GM19324 (cell line): ENCODE results near the gene ATF6B.
"Not testable (repeated sequence)": the region's sequence is repeated elsewhere in the genome, so short reads cannot be mapped to it uniquely, and the experiment has no call there.

Experiments
- ATAC-seq: cut with Tn5 transposase; IDR thresholded peaks from one replicate; pipeline ENCODE4 v1.9.1; 2021; ENCODE audit warnings: mild to moderate bottlenecking, moderate library complexity; ENCODE audit not compliant: unreplicated experiment, low FRiP score

The ATF6B gene

DNA sequence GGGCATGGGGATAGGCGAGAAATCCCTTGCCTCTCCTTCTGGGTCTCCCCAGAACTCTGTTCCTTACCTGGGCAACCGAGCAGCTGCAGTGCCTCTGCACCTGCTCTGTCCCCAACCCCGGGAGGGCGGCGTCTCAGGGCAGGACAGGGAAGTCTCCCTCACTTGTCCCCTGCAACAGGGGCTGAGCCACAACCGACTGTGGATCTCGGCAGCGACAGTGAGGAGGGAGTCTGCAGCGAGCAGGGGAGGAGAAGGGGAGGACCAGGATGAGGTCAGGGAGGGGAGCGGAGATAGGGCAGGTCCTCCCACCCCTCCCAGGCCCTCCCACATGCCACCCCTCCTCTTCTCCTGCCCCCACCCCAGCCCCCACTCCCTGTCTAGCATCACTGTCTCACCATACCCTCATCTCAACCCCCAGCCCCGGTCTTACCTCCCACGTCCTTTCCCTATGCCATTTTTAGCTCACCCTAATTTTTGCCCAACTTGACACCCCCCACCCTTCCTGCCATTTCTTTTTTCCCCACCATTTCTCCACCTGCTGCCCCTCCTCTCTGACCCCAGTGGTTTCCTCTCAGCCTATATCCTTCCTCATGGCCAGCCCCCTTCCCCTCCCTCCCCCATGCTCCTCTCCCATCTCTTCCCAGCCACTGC, 18.8 kb downstream of the ATF6B start, which contains the start of gene TNXB:
Gene TNXB (minus strand): TSS at position 225 of the 651 bp plus-strand sequence. CDS start 11,140 bp downstream, outside the sequence.
- ATAC-seq, result no peak

DNA sequence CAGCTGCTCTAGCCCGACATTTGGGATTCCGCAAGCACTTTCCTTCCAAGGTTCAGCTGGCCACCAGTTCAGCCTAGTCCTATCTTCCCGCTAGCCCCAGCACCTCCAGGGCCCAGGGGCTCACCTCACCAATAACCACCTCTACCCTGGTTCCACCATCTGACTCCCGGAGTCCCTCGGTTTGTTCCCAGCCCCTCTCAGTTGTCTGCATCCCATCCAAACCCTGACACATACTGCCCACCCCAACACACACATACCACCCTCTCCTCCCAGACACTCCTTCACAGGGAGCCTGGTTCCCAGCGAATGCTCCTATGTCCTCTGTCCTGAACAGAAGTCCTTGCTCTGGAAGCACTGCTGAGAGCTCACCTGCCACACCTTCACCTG, 19.3 kb downstream of the ATF6B start:
- no peak for ATAC-seq

DNA sequence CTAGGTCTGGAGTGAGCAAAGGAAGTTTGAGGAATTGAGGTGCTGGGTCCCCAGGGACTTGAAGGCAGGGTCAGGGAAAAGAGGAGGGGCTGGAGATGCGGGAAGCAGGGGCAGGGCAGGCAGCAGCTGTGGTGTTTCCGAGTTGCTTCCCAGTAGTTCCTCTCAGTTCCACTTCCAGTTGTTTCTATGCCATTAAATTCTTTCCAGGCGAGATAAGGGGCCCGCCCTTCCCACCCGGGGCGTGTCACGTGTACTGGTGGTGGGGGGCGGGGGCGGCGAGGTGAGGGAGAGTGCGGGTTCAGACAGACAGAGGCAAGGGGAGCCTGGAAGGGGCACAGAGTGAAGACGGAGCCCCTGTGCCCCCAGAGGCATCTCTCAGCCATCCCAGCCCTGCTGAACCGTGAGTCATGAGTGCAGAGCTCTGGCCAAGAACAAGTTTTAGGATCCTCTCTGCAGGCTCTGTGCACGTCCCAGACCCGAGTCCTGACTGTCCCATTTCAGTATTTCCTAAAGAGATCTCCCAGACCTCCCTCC, 19.9 kb downstream of the ATF6B start:
- ATAC-seq, result no peak

DNA sequence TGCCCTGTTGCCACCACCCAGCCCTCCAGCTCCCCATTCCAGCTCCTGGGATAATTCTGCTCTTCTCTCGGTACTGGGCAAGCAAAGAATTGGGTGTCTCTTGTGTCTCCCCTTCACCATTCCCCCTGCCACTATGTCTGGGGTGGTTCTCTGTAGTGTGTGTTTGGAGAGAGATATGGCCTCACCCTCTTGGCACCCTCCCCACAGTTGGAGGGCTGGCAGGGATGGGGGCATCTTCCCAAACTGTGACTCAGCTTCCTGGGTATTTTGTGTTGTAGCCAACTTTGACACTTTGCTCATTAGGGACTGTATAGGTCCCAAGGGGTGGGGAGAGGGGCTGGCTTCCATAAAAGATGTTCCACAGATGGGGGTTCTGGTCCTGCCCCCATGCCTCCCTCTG, 20.6 kb downstream of the ATF6B start:
- no peak for ATAC-seq

DNA sequence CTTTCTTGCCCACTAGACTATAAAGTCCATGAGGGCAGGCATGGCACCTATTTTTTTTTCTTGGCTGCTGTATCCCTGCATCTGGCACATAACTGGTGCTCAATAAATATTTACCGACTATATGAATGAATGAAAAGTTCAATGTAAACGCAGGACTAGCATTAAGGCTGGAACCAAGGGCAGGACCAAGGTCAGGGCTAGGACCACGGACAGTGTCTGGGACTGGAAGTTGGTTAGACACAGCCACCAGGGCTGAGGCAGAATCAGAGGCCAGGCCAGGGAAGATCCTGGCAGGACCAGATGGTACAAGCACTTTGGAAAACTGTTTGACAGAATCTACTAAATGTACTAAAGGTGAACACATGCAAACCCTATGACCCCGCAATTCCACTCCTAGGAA, 22.6 kb downstream of the ATF6B start:
- ATAC-seq, result no peak

DNA sequence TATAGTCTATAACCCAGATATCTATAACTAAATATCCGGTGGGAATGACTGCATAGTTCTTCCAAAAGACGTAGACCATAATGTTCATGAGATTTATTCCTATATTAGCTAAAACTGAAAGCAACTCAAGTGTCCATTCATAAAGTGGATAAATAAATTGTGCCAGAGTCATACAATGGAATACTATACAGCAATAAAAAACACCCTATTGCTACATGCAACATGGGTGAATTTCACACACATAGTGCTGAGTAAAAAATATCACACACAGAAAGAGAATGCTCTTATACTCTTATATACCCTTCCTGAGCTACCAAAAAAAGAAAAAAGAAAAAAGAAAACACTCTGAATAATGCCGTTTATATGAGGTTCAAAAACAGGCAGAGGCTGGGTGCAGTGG, 25.8 kb downstream of the ATF6B start:
- ATAC-seq, result no peak

DNA sequence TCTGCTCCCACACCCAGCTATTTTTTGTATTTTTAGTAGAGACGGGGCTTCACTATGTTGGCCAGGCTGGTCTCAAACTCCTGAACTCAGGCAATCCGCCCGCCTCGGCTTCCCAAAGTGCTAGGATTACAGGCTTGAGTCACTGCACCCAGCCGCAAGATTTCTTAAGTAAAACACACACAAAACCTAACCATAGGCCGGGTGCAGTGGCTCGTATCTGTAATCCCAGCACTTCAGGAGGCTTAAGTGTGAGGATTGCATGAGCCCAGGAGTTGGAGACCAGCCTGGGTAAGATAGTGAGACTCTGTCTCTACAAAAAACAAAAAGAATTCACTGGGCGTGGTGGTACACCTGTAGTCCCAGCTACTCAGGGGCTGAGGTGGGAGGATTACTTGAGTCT, 27.8 kb downstream of the ATF6B start:
- ATAC-seq, result not testable (repeated sequence)

DNA sequence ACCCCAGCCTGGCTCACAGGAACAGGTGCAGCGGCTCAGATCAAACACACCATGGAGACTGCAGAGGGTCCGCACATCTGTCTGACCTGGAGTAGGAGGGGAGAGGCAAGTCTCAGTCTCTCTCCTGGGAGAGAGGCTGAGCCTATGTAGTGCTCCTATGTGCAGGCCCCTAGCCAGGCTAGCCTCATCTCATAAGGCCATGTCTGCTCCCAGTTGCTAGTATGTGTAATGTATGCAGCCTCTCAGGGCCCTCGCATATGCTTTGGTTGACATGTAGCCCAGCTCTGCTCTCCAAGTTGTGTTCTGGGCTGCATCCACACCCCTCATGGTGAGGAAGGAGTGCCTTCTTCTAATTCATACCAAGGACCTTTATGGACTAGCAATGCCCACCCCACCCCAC, 30.7 kb downstream of the ATF6B start:
- no peak for ATAC-seq

DNA sequence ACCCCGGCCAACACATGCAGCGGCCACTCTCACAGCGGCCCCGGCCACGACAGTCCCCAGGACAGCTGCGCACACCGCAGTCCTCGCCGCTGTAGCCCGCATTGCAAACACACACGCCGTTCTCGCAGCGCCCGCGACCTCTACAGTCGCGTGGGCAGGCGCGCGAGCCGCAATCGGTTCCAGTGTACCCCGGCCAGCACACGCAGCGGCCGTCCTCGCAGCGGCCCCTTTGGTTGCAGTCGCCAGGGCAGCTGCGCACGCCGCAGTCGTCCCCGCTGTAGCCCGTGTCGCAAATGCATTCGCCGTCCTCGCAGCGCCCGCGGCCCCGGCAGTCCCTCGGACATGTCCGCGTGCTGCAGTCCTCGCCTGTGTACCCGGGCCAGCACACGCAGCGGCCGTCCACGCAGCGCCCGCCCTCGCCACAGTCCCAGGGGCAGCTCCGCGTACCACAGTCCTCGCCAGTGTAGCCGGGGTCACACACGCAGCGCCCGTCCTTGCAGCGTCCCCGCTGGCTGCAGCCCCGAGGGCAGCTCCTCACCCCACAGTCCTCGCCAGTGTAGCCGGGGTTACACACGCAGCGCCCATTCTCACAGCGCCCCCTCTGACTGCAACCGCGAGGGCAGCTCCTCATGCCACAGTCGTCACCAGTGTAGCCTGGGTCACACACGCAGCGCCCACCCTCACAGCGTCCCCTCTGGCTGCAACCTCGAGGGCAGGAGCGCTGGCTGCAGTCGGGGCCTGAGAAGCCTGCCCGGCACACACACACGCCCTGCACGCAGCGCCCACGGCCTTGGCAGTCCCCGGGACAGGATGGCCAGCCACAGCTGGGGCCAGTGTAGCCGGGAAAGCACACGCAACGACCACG, 31.4 kb downstream of the ATF6B start:
- ATAC-seq, result no peak

DNA sequence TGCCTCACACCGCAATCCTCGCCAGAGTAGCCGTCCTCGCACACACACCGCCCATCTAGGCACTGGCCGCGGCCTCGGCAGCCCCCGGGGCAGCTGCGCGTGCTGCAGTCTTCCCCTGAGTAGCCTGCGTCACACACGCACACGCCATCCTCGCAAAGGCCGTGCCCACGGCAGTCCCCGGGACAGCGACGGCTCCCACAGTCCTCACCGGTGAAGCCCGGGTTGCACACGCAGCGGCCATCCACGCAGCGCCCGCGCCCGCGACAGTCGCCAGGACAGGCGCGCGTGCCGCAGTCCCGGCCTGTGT, 32.0 kb downstream of the ATF6B start:
- ATAC-seq, result no peak

DNA sequence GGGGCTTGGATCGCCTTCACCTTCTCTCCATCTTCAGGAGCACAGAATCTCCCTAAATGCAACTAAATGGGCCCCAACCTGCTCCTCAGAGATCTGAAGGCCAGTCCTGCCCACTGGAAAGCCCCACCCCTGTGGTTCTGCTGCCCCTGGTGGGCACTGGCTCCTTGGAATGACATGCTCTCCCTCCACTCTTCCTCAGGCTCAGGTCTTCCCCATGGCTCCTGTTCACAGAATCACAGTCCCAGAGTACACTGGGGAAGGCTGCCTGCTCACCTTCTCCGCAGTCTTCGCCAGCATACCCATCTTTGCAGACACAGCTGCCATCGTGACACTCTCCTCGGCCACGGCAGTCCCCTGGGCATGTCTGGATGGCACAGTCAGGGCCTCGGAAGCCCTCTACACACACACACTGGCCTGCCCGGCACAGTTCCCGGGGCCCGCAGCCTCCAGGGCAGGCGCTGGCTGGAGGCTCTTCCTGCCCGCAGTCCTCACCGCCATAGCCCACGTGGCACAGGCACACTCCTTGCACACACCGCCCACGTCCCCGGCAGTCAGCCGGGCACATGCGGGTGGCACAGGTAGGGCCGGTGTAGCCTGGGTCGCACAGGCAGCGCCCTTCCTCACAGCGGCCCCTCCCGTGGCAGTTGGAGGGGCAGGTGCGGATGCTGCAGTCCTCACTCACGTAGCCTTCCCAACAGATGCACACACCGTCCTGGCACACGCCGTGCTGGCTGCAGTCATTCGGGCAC, 32.5 kb downstream of the ATF6B start:
- ATAC-seq, result no peak

DNA sequence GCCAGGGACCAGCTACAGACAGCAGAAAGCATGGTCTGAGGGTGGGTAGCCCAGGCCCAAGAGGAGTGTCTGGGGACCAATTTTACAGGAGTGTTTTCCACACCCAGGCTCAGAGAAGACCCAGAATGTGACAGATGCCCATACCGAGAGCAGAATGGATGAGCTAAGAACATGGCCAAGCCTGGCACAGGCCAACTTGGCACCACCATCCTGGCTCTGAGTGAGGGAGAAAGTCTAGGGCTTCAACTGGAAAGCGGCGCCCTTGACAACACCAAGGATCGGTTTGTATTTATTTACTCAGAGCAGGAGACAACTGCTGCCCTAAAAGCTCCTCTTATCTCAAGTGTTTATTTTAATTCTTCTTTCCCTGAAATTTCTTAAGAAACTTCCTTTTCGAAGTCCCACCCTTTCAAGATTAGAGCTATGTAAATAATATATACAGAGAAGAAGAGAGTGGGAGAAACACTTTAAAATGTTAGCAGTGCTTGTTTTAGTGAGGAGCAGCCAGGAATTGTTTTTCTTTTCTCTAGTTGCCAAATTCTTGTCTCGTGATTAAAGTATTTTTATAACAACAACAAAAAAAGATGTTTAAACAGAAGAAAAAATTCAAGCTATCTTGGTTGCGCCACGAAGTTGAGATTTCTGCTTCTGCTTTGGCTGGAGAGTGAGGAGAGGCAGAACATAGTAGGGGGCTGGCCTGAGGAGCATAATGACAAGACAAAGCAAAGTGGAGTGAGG, 35.1 kb downstream of the ATF6B start:
- ATAC-seq, result no peak

DNA sequence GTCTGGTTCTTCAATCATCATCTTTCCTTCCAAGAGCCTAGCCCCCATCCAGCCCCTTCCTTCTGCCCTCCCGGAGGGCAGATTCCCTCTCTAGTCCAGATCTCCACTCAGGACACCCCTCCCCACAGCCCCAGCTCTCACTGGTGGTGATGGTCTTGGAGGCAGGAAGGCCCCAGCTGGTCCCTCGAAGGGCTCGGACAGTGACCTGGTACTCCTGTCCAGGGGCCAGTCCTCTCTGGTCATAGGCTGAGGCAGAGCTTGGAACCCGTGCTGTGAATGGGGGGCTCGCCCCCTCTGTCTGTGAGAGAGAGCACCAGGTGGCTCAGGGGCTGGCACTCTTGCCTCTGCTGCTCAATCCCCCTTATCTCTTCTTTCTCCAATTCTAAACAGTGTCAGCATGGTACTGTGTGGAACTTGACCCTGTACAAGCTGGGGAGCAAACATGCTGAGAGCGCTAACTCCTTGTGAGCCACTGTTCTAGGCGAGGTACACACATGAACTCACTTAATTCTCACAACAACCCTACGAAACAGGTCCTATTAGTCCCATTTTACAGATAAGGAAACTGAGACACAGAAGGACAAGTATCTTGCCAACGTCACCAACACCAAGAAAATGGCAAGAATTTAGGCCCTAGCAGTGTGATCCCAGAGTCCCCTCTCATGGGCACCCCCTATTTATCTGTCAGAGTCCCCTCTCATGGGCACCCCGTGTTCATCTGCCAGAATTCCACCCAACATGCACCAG, 38.8 kb downstream of the ATF6B start:
- ATAC-seq, result no peak

DNA sequence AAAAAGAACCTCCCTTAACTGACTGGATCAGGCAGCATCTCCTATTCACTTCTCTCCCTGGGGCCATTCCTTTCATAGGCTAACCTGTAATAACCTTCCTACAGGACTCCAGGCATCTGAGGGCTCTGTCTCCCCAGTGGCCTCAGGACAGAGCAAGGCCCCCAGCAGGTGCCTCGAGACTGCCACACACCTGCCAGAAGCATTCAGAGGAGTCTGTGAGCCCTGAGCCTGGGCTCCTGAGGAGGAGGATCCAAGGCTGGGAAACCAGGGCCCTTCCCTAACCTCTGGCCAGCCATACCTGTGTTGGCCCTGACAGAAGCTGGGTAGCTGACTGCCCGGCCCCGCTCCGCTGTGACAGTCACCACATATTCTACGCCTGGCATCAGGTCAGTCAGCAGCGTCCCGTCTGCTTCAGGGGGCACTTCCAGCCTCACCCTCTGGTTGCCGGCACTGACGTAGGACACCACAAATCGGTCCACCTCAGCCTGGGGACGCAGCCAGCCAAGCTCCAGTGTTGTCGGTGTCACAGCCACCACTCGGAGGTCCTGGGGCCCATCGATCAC, 39.5 kb downstream of the ATF6B start:
- ATAC-seq, result no peak

DNA sequence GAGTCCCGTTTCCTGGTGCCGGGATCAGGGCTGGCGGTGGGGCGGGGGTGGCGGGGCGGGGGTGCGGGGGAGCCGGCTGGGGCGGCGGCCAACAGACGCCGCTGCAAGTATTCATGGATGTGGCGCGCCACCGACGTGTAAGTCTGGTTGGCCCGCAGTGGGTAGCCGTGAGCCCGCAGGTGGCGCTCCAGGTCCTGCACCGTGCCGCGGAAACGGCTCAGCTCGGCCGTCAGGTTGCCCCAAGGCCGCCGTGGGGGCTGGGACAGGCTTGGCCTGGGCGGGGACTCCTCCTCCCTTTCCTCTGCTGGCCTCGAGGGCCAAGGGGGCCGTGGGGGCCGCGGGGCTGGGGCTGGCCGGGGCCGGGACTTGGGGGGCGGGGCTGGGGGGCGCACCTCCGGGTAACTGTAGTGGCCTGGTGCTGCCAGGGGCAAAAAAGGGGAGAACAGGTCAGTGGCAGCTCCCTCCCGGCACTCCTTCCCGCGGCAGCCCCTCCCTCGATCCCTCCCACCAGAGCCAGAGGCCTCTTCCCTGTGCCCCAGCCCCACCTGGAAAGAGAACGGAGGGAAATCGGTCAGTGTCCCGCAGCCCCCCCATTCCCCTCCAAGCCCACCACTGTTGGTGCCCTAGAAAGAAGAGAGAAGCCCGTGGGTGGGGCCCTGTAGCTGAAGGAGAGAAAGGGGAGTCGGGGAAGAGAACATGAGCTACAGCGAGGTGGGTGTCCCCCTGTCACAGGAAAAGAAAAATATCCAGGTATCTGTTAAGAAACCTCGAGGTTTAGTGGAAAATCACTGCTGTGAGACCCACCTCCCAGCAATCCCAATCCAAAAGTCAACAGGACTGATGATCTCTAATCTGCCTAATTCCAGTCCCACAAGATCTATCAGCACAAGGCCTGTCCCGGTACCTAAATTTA, 40.2 kb downstream of the ATF6B start:
- ATAC-seq, result no peak

DNA sequence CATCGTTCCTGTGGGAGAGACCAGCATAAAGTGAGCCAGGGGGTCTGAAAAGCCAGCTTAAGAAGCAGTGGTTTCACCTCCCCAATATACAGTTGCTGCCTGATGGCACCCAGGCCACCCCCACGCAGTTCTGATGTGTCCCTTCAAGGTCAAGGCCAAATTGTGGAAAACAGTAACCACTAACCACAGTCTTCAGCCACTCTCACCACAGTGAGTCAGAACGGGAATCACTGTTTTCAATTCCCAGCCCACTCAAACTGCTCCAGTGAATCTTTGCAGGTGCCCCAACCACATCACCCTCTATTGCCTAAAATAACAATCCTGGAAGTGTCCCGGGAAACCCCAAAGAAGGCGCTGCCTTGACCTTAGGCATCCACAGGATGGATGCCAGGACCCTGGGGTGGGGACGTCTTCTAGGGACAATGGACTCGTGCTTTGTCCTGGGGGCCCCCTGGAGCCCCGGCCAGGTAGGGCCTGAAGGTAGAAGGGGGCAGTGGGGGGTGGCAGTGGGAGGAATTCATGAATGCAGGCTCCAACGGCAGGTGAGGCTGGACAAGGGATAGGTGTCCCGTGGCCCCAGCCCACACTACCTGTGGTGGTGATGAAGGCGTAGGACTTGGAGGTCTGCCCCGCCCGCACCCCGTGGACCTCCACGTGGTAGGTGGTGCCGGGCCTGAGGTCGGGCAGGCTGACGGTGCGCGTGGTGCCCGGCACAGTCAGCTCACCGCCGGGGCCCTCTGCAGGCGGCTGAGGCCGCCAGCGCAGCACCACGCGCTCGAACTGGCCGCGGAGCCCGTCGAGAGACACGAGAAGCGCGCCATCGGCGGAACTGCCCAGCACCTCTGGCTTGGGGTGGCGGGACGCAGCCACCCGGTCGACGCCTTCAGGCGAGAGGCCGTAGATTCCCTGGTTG, 41.1 kb downstream of the ATF6B start:
- ATAC-seq, result no peak

DNA sequence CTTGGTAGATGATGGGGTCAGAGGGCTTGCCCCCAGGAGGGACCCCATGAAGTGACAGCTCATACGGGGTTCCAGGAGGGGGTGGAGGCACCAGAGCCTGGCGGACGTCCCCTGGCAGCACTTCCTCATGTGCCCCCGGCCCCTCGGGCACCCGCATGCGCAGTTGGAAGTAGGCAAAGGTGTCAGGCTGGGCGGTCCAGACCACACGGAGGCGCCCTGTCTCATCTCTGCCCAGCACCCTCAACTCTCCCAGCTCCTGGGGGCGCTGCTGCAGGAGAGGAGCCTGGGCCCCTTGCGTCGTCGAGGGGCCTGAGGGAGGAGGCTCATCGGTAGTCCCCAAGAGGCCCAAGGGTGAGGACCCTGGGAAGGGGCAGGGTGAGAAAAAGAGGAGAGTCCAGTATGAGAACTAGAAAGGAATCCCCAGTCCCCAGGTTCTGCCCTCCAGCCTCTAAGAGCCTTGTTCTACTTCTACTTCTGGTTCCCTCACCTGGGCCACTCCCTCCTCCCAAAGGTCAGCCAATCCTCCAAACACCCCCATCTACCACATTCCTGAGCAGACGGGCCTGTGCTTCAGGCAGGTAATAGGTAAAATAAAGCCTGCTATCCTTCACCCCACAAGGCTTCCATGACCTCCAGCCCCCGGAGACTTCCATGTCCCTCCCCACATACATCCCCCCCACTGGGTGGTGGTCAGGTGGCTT, 42.1 kb downstream of the ATF6B start:
- no peak for ATAC-seq
